Measurements from ENCODE around the gene FOSB.
"Not testable (repeated sequence)": the region's sequence is repeated elsewhere in the genome, so short reads cannot be mapped to it uniquely, and the experiment has no call there.

FOSB gene

GRCh38 chr19:45423033-45423588 is 44.7 kb upstream of the FOSB start:
- no peak for DNase-seq (ENCODE audit: low read depth)
- TF ChIP-seq CTCF (conservative IDR thresholded peaks at IDR 0.05; ENCODE audit: low read depth, low read length): no peak
- peak overlapping the region; percentile 75 for H3K4me3 ChIP-seq (ENCODE audit: low read depth, low read length)

- peak within 1 kb of the TSS; percentile 75 for H3K4me3 ChIP-seq (ENCODE audit: low read depth, low read length)
- TF ChIP-seq CTCF (conservative IDR thresholded peaks at IDR 0.05; ENCODE audit: low read depth, low read length): no peak
- peak; percentile 98 for DNase-seq (ENCODE audit: low read depth)
Observed at GRCh38 chr19:45423589-45424190, 44.1 kb upstream of the FOSB start, which contains the start of gene ERCC1. Gene ERCC1 (minus strand): TSS chr19:45423917. CDS start chr19:45423374, 543 bp downstream.

DNA sequence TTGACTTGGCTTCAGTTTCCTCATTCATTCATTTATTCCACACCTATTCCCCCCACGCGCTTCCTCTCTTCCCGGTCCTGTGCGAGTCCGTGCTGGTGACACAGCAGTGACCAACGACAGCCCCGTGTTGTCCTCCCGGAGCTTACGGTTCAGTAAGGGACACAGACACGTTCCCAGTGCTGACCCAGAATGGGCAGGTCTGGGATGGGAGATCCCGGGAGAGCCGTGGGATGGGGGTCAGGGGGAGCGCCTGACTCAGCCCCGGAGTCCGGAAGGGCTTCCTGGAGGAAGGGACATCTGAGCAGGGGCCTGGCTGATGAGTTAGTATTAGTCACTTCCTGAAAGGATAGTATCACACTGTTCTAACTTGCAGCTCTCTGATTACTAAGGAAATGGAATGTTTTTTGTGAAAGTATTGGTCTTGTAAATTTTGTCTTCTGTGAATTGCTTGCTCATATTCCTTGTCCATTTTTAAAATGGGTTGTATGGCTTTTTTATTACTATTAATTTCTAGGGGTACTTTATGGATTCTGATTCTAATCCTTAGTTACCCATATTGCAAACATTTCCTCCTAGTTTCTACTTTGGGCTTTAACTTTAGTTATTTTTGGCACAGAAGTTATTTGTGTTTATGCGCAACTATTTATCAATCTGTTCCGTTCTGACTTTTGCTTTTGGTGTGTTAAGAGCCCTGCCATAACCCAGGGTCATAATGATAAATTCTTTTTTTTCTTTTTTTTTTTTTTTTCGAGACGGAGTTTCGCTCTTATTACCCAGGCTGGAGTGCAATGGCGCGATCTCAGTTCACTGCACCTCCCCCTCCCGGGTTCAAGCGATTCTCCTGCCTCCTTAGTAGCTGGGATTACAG is 43.4 kb upstream of the FOSB start:
- TF ChIP-seq CTCF (conservative IDR thresholded peaks at IDR 0.05; ENCODE audit: low read depth, low read length): no peak
- H3K4me3 ChIP-seq (ENCODE audit: low read depth, low read length): peak overlapping the region; percentile 75
- DNase-seq (ENCODE audit: low read depth): peak; percentile 94

GRCh38 chr19:45428384-45429231 is 39.2 kb upstream of the FOSB start:
- peak; percentile 53 for TF ChIP-seq CTCF (conservative IDR thresholded peaks at IDR 0.05; ENCODE audit: low read depth, low read length)
- peak; percentile 48 for DNase-seq (ENCODE audit: low read depth)
- peak overlapping the region; percentile 65 for H3K4me3 ChIP-seq (ENCODE audit: low read depth, low read length)

DNA sequence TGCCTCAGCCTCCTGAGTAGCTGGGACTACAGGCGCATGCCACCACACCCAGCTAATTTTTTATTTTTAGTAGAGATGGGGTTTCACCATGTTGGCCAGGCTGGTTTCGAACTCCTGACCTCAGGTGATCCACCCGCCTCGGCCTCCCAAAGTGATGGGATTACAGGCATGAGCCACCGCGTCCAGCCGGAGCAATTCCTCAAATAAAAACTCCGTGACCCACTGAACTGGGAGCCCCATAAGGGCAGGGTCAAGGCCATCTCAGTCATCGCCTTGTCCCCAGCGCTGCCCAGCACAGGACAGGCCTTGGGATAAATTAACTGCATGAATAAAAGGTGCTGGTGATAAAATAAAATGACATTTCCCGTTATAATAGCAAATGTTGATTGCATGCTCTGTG is 37.9 kb upstream of the FOSB start:
- not testable (repeated sequence) for DNase-seq (ENCODE audit: low read depth)

DNA sequence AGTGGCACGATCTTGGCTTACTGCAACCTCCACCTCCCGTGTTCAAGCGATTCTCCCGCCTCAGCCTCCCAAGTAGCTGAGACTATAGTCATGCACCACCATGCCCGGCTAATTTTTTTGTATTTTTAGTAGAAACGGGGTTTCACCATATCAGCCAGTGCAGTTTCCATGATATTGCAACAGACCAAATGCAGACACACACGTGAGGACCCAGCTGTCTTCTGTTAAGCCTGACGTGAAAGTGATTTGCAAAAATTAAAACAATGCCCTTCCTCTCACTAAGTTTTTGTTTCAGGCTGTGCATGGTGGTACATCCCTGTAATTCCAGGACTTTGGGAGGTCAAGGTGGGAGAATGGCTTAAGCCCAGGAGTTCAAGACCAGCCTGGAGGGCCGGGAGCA is 36.8 kb upstream of the FOSB start:
- H3K4me3 ChIP-seq (ENCODE audit: low read depth, low read length): not testable (repeated sequence)

More for the DNA sequence above, 37.9 kb upstream of the FOSB start:
- H3K4me3 ChIP-seq (ENCODE audit: low read depth, low read length): not testable (repeated sequence)

DNA sequence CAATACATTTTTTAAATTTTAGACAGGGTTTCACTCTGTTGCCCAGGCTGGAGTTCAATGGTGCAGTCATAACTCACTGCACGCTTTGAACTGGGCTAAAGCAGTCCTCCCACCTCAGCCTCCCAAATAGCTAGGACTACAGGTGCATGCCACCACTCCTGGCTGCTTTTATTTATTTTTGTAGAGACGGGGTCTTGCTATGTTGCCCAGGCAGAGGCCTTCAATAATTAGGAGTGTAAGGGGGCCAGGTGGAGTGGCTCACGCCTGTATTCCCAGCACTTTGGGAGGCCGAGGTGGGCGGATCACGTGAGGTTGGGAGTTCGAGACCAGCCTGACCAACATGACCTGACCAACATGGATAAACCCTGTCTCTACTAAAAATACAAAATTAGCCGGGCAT is 35.3 kb upstream of the FOSB start:
- H3K4me3 ChIP-seq (ENCODE audit: low read depth, low read length); DNase-seq (ENCODE audit: low read depth): not testable (repeated sequence)

More for the DNA sequence above, 36.8 kb upstream of the FOSB start:
- peak; percentile 78 for DNase-seq (ENCODE audit: low read depth)

DNA sequence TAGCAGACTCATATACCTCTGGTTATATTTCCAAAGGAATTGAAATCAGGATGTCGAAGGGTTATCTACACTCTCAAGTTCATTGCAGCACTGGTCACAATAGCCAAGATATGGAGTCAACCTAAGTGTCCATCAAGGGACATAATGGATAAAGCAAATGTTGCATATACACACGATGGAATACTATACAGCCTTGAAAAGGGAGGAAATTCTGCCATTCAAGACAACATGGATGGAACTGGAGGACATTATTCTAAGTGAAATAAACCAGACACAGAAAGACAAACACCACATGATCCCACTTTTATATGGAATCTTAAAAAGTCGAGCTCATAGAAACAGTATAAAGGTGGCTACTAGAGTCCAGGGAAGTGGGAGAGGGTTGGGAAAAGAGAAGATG is 30.5 kb upstream of the FOSB start:
- no peak for TF ChIP-seq CTCF (conservative IDR thresholded peaks at IDR 0.05; ENCODE audit: low read depth, low read length)
- H3K4me3 ChIP-seq (ENCODE audit: low read depth, low read length): no peak overlapping the region
- DNase-seq (ENCODE audit: low read depth): no peak
